ENCODE data around the gene RAP1A.

RAP1A gene

DNA sequence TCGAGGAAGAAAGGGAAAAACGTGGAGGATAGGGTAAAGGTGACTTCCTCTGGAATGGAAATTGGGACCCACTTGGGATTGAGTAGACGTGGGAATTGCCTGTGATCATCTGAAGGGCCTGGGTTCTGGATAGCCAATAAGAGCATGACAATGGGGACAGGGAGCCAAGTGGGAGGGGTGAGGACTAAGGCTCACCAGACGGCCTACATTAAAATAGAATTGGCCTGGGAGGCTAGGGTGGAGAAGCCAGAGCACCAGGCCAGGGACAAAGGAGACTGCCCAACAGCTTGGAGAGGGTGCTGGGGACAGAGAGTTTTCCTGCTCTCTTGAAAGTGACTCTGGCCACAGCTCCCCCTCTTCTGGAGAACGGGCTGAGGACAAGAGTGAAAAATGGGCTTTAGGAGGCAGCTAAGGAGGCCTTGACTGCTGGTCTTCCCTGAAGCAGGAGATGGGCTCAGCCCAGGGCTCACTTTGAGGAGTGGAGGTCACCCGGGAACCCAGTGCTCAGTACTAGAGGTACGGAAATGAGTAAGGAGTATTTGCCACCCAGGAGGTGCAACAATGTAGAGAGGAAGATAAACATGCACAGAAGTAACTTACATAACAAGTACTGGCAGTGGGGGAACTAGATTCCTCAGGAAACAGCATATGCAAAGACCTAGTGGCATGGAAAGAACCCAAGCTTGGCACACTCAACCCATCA, 100.8 kb downstream of the RAP1A start:
- no peak for DNase-seq (ENCODE audit: low read depth)

DNA sequence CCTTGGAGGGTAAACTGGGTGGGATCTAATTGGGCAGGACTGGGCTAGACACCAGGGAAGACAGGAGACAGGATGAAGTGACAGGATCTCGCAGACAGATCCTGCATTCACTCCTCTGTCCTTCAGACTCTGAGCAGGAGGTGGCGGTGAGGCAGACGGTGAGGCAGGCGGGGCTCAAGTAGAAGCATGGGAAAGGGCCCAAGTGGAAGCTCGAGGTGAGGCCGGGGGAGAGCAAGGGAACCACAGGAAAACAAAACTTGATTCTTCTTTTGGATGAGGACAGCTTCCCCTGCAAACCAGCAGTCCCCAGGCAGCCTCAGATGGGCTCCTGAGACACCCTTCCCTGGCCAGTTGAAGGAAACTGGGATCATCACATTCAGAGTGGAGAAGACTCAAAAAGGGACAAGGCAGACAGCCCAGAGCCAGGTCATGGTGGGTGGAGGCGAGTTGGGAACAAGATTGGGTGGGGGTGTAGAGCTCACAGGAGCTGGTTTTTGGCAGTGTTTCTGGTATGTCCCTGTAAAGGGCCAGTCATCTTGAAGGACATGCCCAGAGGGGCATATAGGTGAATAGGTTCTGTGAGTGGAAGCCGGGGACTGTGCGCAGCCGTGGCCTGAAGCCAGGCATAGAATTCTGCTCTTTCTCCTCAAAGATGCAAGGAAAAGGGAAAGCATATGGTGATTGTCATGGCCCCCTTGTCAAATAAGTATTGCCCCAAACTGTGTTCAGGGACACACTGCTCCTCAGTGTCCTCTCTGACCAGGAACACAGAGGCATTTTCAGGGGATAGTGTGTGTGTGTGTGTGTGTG, 101.6 kb downstream of the RAP1A start:
- no peak for DNase-seq (ENCODE audit: low read depth)

DNA sequence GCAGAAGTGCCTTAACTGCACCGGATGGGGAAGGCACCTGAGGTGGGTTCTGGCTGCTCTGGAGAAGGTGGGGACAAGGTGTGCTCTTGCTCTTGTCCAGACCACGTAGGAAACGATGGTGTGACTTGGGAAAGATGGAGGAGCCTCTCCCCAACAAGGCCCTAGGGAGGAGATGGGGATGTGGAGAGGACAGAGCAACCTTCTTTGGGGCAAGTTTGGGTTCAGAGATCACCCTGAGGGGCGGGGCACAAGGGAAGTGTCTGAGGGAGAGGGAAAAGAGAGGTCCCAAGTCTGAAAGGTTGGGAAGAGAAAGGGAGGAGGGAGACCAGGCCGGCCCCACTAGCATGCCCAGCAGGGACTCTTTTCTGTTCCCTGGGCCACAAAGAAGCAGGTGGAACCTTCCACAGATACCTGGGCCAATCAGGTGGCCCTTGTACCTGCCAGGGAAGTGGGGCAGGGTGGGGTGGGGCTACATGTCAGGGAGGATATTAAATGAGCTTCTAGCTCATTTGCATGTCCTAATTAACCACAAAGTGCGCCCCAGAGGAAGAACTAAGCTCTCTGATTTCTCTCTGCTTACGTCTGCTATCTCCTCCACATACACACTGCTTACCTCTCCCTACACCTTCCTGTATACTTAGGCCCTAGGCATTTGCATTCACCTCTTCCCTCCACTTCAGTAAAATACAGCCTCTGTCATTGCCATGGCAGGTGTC, 103.7 kb downstream of the RAP1A start:
- no peak for DNase-seq (ENCODE audit: low read depth)

DNA sequence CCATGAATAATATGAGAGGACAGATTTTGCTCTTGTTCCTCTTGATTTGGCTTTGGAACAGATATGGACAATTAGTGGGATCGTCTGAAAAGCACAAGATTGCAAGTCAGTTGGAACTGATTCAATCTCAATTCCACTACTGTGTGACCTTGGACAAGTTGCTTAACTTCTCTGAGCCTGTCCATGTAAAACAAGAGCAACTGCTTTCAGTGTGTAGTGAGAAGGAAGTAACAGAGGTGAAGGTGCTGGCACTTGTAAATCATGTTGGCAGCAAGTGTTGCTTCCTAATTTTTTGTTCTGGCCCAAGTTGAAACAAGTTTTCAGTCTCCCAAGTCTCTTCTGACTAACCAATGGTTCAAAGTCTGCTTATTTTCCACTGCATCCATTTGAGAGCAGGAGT, 104.3 kb downstream of the RAP1A start:
- DNase-seq (ENCODE audit: low read depth), result no peak

DNA sequence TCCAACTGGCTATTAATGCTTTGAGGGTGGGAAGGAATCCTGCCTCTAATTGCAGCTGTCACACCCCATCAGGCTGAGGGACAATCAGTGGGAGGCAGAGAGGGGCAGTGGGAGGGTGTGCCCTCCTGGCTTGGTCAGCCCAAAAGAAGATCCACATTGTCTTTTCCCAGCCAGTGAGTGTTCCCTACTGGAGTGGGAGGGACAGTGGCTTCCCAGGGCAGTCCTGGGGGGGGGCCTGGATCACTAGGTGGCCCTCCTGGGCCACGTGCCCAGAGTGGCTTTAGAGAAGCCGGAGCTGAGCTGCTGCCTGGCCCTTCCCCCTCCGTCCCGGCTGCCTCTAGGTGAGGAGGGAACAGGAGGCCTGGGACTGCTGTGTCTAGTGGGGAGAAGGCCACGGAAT, 105.6 kb downstream of the RAP1A start:
- DNase-seq (ENCODE audit: low read depth), result no peak

DNA sequence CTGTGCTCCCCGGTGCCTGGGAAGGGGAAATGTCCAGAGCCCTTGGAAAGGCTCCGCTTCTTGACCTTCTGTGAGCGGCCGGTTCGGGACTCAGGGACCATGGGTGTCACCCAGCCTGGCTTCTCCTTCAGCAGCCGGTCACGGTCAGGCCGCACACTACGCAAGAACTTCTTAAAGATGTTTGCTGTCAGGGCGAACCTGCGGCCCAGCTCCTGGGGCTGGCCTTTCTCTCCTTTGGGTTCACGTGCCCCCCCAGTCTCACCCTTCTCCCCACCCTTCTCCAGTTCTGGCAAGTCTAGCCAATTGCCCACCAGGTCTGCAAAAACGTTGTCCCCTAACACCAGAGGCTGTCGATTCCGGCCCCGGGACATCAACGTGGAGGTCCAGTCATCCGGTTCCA, 107.5 kb downstream of the RAP1A start:
- DNase-seq (ENCODE audit: low read depth), result no peak

DNA sequence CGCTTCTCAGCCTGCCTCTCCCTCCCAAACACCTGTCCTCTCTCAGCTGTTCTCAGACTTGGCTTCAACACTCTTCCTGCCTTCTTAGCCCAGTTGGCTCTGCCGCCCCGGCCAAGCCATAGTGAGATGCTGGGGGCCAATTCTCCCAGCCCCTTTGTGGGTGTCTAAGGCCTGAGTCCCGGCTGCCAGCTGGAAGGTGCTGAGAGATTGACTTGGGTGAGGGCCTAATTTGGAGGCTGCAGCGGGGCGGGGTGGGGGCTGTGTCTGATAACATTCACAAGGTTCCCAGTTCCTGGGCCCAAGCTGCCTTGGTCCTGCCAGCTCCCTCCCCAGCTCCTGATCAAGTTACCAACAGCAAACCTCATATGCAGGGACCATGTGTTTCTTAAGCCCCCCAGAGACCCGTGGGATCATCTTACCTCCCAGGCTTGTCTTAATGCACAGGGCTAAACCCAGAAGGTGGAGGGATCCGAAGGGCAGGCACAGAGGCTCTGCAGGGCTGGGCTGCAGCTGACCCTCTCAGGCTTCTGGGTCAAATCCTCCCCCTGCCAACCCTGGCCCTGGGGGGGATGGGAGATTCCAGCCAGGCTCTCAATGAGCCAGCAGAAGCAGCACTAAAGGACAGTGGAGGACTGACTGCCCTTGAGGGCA, 109.8 kb downstream of the RAP1A start:
- no peak for DNase-seq (ENCODE audit: low read depth)

DNA sequence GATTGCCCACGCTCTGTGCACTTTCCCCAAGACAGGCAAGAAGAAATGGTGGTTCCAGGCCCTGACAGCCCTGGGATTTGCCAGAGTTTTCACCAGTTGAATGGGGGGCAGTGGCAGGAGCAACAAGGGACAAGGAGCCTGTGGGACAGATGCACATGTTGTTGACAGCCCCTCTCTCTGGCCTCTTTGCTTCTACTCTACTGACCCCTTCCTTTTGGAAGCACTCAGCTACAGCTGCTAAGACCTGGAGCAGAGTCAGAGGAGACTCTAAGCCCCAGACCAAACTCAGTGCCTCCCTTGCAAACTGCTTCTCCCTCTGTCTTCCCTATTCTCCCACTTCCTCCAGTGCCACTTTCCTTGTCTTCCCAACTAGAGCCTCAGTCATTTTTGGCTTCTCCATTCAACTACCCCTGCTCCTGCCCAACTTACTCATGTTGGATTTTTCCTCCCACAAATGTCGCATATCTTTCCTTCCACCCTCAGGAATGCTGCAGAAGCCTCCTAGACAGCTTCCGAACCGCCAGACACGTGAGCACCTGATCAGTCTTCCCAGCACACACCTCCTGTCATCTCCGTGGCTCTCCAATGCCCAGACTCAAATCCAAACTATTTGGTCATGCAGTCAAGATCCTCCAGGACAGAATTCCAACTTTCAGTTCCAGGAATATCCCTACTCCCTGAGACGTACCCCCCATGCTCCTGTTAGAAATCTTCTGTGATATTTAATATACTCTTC, 110.5 kb downstream of the RAP1A start:
- no peak for DNase-seq (ENCODE audit: low read depth)

DNA sequence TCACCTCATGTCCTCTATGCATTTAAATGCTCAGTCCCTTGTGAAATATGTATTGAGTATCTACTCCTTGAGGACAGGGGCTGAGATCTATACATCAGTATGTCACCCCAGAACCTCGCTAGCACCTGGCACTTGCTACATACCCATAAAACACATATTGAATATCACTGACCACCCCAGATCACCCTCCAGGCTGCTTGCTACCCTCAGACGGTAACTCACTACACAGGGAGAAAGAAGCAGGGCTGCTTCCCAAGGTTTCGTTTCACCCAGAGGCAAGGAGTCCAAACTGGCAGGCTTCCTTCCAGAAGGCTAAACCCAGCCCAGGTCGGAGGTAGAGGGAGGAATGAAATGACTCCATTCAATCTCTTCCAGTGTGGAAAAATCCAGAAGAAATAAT, 111.1 kb downstream of the RAP1A start:
- no peak for DNase-seq (ENCODE audit: low read depth)

DNA sequence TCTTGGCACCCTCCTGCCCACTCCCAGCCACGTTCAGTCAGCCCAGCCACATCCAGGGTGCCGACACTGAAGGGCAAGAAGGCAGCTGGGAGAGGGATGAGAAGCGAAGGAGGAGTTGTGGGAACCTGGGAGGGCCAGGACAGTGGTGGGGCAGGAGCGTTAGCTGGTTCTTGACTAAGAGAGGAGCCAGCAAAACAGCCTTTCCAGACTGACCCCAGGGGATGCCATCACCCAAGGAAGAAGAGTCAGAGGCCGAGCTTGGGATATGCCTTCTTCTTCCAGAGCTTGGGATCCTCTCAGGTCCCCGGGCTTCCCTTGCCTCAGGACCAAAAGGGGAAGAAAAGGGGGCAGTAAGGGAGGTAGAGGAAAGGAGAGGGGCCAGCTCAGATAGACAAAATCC, 112.4 kb downstream of the RAP1A start:
- DNase-seq (ENCODE audit: low read depth), result no peak

DNA sequence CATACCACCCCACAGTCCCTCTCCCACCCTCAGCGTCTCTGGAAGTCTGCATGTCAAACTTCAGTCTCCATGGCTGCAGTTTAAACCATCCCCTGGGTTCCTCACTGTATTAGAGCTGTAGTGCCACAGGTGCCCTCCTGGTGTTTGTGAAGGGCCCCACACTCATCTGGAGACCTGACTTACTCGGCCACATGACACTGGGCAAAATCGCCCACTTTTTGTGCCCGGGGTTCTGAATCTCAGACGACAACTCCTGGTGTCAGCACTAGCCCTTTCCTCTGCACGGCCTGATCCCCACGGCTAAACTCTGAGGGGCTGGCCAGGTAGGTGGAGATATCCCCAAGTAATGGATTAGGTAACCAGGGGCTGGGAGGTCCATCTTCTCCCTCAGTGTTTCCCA, 113.1 kb downstream of the RAP1A start:
- DNase-seq (ENCODE audit: low read depth), result no peak

DNA sequence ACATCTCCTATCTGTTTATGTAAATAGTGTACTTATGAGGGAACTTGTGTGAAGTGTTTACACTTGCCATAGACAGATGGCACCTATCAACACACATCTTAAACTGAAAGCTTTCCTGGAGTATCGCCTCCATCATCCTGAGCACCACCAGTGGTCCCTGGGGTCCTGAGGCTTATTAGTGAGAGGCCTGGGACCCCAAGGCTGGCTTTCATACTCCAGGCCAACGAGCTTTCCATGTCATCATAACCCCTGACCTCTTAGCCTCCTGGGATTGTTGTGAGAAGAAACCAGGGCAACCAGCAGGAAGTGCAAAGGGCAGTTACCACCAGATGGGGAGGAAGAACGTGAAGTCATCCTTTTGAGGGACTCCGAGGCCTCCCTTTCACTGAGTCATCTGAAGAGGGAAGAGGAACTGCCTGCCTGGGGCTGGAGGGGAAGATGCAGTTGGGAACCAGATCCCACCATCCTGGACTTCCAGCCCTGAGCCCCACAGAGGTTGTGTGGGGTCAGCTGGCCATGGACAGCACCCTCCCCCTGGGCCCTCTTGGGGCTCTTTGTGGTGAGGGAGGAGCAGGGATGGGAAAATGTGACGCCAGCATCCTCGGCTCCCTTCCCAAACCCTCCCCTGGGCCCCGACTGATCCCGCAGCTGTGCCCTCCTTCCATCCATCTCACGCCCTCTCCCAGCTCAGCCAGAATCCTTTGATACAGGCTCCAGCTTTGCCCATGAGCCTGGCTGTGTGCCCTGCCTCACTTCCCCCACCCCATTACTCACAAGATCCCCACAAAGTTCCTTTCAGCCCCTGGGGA, 113.8 kb downstream of the RAP1A start:
- no peak for DNase-seq (ENCODE audit: low read depth)

DNA sequence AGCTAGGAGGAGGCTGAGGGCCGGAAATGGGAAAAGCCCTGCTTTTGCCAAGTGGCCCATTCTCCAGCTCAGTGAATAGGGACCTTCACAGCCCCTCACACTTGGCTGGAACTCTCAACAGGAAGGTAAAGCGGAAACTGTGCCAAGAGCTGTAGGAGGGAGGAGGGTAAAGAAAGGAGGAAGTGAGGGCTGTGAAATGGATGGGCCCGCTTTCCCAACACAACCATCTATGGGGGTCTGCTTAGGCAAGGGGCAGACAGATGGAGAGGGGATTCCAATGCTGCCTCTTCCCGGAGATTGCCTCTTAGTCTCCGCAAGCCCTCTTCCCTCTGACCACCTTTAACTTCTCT, 114.4 kb downstream of the RAP1A start:
- no peak for DNase-seq (ENCODE audit: low read depth)

DNA sequence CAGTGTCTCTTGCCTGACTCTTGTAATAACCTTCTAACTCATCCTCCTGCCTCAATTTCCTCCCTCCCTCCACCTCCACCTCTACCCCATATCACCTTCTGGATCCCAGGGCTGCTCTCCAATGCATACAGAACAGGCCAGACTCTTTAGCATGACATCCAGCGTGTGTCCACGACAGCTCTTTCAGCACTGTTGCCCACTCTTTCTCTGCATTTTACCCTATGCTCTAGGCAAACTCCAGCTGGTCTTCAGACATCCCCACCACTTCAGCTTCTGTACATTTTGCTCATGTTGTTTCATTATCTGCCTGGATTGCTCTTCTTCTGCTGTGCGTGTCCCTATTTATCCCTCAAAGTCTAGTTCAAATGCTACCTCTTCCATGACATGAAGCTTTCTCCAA, 114.8 kb downstream of the RAP1A start:
- DNase-seq (ENCODE audit: low read depth), result no peak

DNA sequence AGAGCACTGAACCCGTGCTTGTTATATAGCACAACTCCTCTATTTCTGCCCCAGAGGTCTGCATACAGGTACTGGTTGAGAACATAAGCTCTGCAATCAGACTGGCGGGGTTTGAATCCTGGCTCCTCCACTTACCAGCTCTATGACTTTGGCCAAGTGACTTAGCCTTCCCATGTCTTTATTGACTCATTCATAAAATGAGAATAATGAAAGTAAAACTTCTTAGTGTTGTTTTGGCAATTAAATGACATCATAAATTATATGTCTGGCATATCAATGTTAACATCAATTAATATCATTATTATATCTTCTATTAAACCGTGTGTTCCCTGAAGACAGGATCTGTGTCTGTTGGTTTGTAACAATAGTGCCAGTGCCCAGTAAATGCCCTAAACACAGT, 115.3 kb downstream of the RAP1A start:
- DNase-seq (ENCODE audit: low read depth), result no peak

DNA sequence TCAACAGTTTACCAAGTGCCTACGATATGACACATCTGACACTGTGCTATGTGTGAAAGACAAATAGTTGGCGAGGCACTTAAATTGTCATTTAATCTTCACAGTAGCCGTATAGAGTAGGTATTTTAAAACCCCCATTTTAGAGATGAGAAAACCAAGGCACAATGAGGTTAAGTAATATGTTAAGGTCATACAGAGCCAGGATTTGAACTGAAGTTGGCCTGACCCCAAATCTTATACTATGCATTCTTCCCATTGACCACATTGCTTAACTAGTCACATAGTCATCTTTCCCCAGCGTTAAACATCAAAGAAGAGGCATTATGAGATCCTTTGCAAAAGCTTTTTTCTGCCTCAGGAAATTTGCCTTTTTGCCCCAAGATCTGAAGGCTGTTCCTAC, 115.7 kb downstream of the RAP1A start:
- no peak for DNase-seq (ENCODE audit: low read depth)

DNA sequence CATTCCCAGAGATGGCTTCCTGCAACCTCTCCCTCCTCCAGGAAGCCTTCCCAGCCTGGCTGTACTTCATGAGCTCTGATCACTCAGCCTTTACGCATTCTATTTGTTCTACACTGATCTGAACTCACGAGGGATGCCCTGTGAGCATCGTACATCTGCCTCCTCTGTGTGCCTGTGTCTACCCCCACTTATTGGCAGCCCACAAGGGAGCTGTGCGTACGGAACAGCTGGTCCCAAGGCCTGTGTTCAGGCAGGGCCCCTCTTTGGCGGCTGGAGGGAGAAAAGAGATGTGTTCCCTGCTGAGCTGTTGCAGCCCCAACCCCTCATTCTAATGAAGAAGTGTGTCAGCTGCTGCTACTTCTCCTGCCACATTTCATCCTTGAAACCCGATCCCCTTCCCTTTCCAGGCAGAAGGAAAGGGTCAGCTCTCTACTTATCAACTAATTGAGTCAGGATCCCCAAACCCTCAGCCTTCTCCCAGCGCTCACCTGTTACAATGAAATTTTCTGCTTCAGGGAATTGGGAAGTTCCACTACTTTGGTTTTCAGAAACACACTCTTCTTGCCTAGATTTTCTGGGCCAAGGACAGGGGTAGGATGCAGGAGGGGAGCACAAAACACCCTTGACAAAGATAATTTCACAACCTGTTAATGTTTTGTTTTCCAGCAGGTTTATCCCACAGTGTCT, 116.4 kb downstream of the RAP1A start:
- no peak for DNase-seq (ENCODE audit: low read depth)

DNA sequence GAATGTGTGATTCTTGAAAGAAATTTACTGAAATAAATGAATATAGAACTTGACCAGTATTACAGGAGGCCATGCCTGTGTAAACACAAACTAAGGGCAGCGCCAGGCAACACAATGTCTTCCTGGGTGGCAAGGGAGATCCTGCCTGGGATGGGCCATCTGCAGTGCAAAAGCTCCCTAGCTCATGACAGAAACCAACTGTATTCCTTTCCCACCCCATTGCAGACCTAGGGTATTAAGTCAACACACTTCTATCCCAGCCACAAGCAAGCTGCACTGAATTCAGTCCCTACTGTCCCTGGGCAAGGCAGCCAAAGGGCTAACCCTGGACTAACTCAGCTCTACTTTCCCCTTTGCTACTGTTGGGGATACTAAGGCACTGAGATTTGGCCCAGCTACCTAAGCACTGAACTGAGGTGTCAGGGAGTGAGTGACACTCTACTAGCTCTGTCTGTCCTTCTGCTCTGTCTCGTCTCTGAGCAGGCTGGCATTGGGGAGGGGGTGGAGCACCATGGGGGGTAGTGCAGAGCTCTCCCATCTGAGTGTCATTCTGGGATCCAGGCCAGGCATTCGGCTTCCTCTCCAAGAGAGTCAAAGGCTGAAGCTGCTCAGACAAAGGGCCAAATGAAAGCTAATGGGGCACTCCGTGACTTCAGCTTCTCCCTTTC, 117.1 kb downstream of the RAP1A start:
- DNase-seq (ENCODE audit: low read depth), result no peak

DNA sequence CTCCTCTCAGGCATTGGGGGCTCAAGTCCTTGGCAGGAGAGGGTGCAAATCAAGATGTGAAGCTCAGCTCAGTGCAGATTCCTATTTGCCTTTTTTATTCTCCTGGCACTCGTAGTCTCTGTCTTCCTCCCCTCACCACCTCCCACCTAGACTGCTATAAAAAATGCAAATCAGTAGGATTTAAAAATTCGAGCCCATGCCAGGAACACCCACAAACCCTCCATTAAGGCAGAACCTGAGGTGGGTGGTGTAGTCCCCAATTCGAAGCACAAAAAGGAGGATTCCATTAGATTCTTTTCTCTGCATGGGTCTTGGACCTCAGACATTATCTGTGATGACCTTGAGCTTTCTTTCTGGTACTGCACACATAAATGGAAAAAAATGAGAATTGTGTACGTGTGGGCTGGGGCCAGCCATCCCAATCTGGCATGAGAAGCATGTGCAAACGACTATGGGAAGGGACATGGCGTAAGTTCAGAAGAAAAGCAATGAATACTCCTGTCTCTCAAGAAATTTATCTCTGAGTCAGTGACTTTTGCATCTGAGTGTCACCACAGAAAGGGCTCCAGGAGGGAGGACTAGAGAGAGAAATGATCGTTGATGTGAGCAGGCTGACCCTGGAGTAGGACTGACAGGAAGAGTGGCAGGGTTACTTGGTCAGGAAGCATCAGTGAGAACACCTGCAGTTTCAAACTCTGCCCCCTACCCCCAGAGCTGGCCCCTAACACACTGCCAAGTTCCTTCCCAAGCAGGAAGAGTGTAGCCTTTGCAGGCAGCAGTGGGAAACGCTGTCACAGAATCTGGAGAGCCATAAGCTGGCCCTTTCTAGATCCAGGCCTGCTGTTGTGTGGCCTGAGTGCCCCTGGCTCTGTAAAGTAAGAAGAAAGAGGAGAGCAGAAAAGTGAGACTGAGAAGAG, 117.9 kb downstream of the RAP1A start:
- DNase-seq (ENCODE audit: low read depth), result no peak
